ENCODE data around the gene CAMK2B.

DNA sequence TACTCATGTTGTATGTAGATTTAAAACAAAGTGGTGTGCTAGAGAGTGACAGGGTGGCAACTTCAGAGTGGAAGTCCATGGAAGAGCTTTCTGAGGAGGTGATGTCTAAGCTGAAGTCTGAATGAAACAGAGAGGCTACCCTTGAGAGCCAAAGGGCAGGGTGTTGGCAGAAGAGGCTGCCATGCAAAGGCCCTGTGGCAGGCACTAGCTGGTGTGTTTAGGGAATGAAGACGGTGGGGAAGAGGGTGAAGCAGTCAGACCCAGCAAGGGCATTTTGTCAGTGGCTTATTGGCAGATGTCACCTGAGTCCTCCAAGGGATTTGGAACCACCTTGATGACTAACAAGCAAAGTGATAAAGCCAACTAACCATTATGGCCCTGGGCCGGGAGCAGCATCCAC, 3.7 kb upstream of the CAMK2B start:
- TF ChIP-seq, protein P1, sequence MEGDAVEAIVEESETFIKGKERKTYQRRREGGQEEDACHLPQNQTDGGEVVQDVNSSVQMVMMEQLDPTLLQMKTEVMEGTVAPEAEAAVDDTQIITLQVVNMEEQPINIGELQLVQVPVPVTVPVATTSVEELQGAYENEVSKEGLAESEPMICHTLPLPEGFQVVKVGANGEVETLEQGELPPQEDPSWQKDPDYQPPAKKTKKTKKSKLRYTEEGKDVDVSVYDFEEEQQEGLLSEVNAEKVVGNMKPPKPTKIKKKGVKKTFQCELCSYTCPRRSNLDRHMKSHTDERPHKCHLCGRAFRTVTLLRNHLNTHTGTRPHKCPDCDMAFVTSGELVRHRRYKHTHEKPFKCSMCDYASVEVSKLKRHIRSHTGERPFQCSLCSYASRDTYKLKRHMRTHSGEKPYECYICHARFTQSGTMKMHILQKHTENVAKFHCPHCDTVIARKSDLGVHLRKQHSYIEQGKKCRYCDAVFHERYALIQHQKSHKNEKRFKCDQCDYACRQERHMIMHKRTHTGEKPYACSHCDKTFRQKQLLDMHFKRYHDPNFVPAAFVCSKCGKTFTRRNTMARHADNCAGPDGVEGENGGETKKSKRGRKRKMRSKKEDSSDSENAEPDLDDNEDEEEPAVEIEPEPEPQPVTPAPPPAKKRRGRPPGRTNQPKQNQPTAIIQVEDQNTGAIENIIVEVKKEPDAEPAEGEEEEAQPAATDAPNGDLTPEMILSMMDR (IDR thresholded peaks at IDR 0.05; ENCODE audit: borderline replicate concordance, extremely low read depth, low read length, poor library complexity, severe bottlenecking): no peak
- TF ChIP-seq EZH2 (IDR thresholded peaks at IDR 0.05; ENCODE audit: borderline replicate concordance, low read depth, low read length, severe bottlenecking): no peak
